Neural crest cell (in vitro differentiated cells): Measurements from ENCODE around the gene LMO7. TPM values are rescaled to one million over a fixed set of nuclear protein-coding genes. Genes with fewer than 3 reads are reported as not detected.

Source experiments
- DNase-seq: peaks from one replicate; pipeline ENCODE4 v3.0.0; 2021; ENCODE audit warnings: low read depth, mixed read lengths, low spot score
- H3K27ac Mint-ChIP-seq: one replicate; pipeline ENCODE4 v1.8.0; 2021; ENCODE audit warnings: mild to moderate bottlenecking, mixed read lengths; ENCODE audit not compliant: unreplicated experiment
- H3K27me3 Mint-ChIP-seq: 2 replicates; pipeline ENCODE4 v1.8.0; 2021; ENCODE audit warnings: low read depth, mild to moderate bottlenecking, mixed read lengths
- H3K36me3 Mint-ChIP-seq: 2 replicates; pipeline ENCODE4 v1.8.0; 2021; ENCODE audit warnings: low read depth, mild to moderate bottlenecking, mixed read lengths
- H3K4me1 Mint-ChIP-seq: 2 replicates; pipeline ENCODE4 v1.8.0; 2021; ENCODE audit warnings: mixed read lengths
- H3K4me3 Mint-ChIP-seq: one replicate; pipeline ENCODE4 v1.8.0; 2021; ENCODE audit warnings: mild to moderate bottlenecking, mixed read lengths
- H3K9me3 Mint-ChIP-seq: 2 replicates; pipeline ENCODE4 v1.8.0; 2021; ENCODE audit warnings: mixed read lengths
- CTCF ChIP-seq: fragments of 200-600 bp; sonication (generic); conservative IDR thresholded peaks from 2 replicates; pipeline ENCODE4 v1.5.0; 2021; ENCODE audit warnings: antibody characterized with exemption, mild to moderate bottlenecking
- total RNA-seq: library from RNA; stranded (reverse); gene quantifications from 2 replicates; pipeline ENCODE4 v1.2.1, GENCODE V29; 2021

LMO7 gene
- total RNA-seq, 1 donor from 2014 or later, result 4.8 TPM

GRCh38 chr13:75770164-75770563 is 134.0 kb downstream of the LMO7 start:
- no peak for TF ChIP-seq CTCF
- H3K4me3 Mint-ChIP-seq, result no peak overlapping the region
- no peaks in the 10 kb centered on the region for H3K4me1 Mint-ChIP-seq
- no peaks in the 10 kb centered on the region for H3K9me3 Mint-ChIP-seq
- no peak for DNase-seq
- no peaks in the 10 kb centered on the region for H3K27me3 Mint-ChIP-seq
- no peaks in the 10 kb centered on the region for H3K36me3 Mint-ChIP-seq
- no peak overlapping the region for H3K27ac Mint-ChIP-seq

GRCh38 chr13:75770592-75771011 is 134.5 kb downstream of the LMO7 start:
- Mint-ChIP-seq H3K36me3 (no peaks in the 10 kb centered on the region), H3K4me3 (no peak overlapping the region), H3K27ac (no peak overlapping the region), H3K27me3 (no peaks in the 10 kb centered on the region), H3K4me1 (no peaks in the 10 kb centered on the region), H3K9me3 (no peaks in the 10 kb centered on the region)
- DNase-seq, result no peak
- no peak for TF ChIP-seq CTCF

GRCh38 chr13:75771226-75771625 is 135.1 kb downstream of the LMO7 start:
- DNase-seq, result no peak
- no peak overlapping the region for H3K27ac Mint-ChIP-seq
- H3K27me3 Mint-ChIP-seq, result no peaks in the 10 kb centered on the region
- no peak for TF ChIP-seq CTCF
- no peak overlapping the region for H3K4me3 Mint-ChIP-seq
- H3K36me3 Mint-ChIP-seq, result no peaks in the 10 kb centered on the region
- no peaks in the 10 kb centered on the region for H3K4me1 Mint-ChIP-seq
- H3K9me3 Mint-ChIP-seq, result no peaks in the 10 kb centered on the region

GRCh38 chr13:75771818-75772217 is 135.7 kb downstream of the LMO7 start:
- no peaks in the 10 kb centered on the region for H3K9me3 Mint-ChIP-seq
- H3K4me3 Mint-ChIP-seq, result no peak overlapping the region
- H3K4me1 Mint-ChIP-seq, result no peaks in the 10 kb centered on the region
- no peak for TF ChIP-seq CTCF
- no peak for DNase-seq
- H3K27ac Mint-ChIP-seq, result no peak overlapping the region
- no peaks in the 10 kb centered on the region for H3K27me3 Mint-ChIP-seq
- H3K36me3 Mint-ChIP-seq, result no peaks in the 10 kb centered on the region

- H3K9me3 Mint-ChIP-seq, result peaks cover 2% of the 10 kb centered on the region
- H3K36me3 Mint-ChIP-seq, result peaks cover 2% of the 10 kb centered on the region
- H3K4me3 Mint-ChIP-seq, result no peak overlapping the region
- no peaks in the 10 kb centered on the region for H3K4me1 Mint-ChIP-seq
- H3K27me3 Mint-ChIP-seq, result no peaks in the 10 kb centered on the region
- DNase-seq, result no peak
- H3K27ac Mint-ChIP-seq, result no peak overlapping the region
- TF ChIP-seq CTCF, result no peak
These were observed 138.0 kb downstream of the LMO7 start for GRCh38 chr13:75774176-75774575.

- H3K4me3 Mint-ChIP-seq, result no peak overlapping the region
- peaks cover 8% of the 10 kb centered on the region for H3K36me3 Mint-ChIP-seq
- H3K4me1 Mint-ChIP-seq, result no peaks in the 10 kb centered on the region
- H3K27ac Mint-ChIP-seq, result no peak overlapping the region
- no peak for TF ChIP-seq CTCF
- H3K27me3 Mint-ChIP-seq, result no peaks in the 10 kb centered on the region
- peaks cover 9% of the 10 kb centered on the region for H3K9me3 Mint-ChIP-seq
- DNase-seq, result no peak
These were observed 140.4 kb downstream of the LMO7 start for GRCh38 chr13:75776550-75776949.
